Ascending aorta (tissue), 2 donors: ENCODE data around the gene CSRP2. TPM values are rescaled to one million over a fixed set of nuclear protein-coding genes. Genes with fewer than 3 reads are reported as not detected.

Experiments used
- DNase-seq, 2 donors: peaks; one replicate each; pipeline ENCODE4 v3.0.0-alpha.2; 2019; ENCODE audit warnings: low spot score in 2 of 2
- H3K27ac ChIP-seq, 2 donors: fragments of 200-600 bp; sonication (generic); one replicate each; pipeline ENCODE4 v1.5.1; 2016 to 2017; ENCODE audit warnings: mild to moderate bottlenecking in 1 of 2
- H3K27me3 ChIP-seq: fragments of 200-600 bp; sonication (generic); one replicate; pipeline ENCODE4 v1.5.1; 2017
- H3K36me3 ChIP-seq, 2 donors: fragments of 200-600 bp; sonication (generic); one replicate each; pipeline ENCODE4 v1.5.1; 2016
- H3K4me1 ChIP-seq, 2 donors: fragments of 200-600 bp; sonication (generic); one replicate each; pipeline ENCODE4 v1.5.1; 2016 to 2017; ENCODE audit warnings: mild to moderate bottlenecking in 1 of 2
- H3K4me3 ChIP-seq, 2 donors: fragments of 200-600 bp; sonication (generic); one replicate each; pipeline ENCODE4 v1.5.1; 2016 to 2017; ENCODE audit warnings: mild to moderate bottlenecking in 1 of 2
- H3K9me3 ChIP-seq, 2 donors: fragments of 200-600 bp; sonication (generic); one replicate each; pipeline ENCODE4 v1.5.1; 2016
- CTCF ChIP-seq, 3 experiments: fragments of 200-600 bp in 2 of 3; fragments of 450-650 bp in 1 of 3; sonication (generic) in 2 of 3; IDR thresholded peaks; one replicate each; pipeline ENCODE4 v1.5.1; 2016 to 2019; ENCODE audit warnings: antibody characterized with exemption in 3 of 3, mild to moderate bottlenecking in 1 of 3, moderate library complexity in 1 of 3
- intact Hi-C: fragments of 100-400 bp; cut with DNase I; formaldehyde crosslinking; loops from one replicate; pipeline ENCODE4 v1.15.1; 2023
- total RNA-seq: library from RNA; depleted of rRNA; stranded (reverse); fragments of >200 nt; gene quantifications from one replicate; pipeline ENCODE4 v1.1.0, GENCODE V29; 2016

CSRP2 gene
- total RNA-seq, 1 donor from 2014 or later: 59.7 TPM

GRCh38 chr12:76811976-76812375, 66.8 kb downstream of the CSRP2 start:
- TF ChIP-seq CTCF (IDR thresholded peaks at IDR 0.05): no peak
- intact Hi-C loops: no loop called here
- H3K36me3 ChIP-seq: peaks cover 21 to 25% of the 10 kb centered on the region in 2 donors
- no peaks in the 10 kb centered on the region for H3K4me1 ChIP-seq
- no peak overlapping the region for H3K27ac ChIP-seq
- no peaks in the 10 kb centered on the region for H3K27me3 ChIP-seq
- DNase-seq: no peak
- no peaks in the 10 kb centered on the region for H3K9me3 ChIP-seq
- no peak overlapping the region for H3K4me3 ChIP-seq

GRCh38 chr12:76810671-76811419, 68.0 kb downstream of the CSRP2 start:
- Histone ChIP-seq H3K36me3 (peaks cover 29 to 32% of the 10 kb centered on the region in 2 donors), H3K27me3 (no peaks in the 10 kb centered on the region), H3K9me3 (no peaks in the 10 kb centered on the region), H3K4me1 (no peaks in the 10 kb centered on the region), H3K4me3 (no peak overlapping the region), H3K27ac (no peak overlapping the region)
- intact Hi-C loops: no loop called here
- no peak for TF ChIP-seq CTCF (IDR thresholded peaks at IDR 0.05)
- no peak for DNase-seq

Other genes starting within 250 kb of the CSRP2 start
- 24.3 TPM for gene ZDHHC17, start 114.9 kb downstream of the CSRP2 start, total RNA-seq
- not detected for gene E2F7, start 186.6 kb upstream of the CSRP2 start, total RNA-seq